Measurements from ENCODE around the gene MYB. TPM values are rescaled to one million over a fixed set of nuclear protein-coding genes. Genes with fewer than 3 reads are reported as not detected.

MYB gene
- total and polyA plus RNA-seq, 7 experiments from 2014 or later, result 2.1 to 33.3 (median 16.5) TPM

- ATAC-seq, result no peak
- H3K27me3 Mint-ChIP-seq, result no peaks in the 10 kb centered on the region
- CTCF ChIA-PET, result no interaction called here
These were observed 86.0 kb downstream of the MYB start for GRCh38 chr6:135267085-135267484.

GRCh38 chr6:135268263-135268662, 87.2 kb downstream of the MYB start:
- H3K36me3 ChIP-seq (ENCODE audit: control insufficient read depth in 2 of 3, insufficient read depth in 3 of 3, low read length in 3 of 3), result no peaks in the 10 kb centered on the region
- POLR2A ChIA-PET, result interaction anchor here (0.6 kb wide), 1 partner anchor 451 kb away, joined by 4 read pairs; no protein-coding TSS in a partner anchor
- Mint-ChIP-seq H3K4me3 (no peak overlapping the region), H3K4me1 (no peaks in the 10 kb centered on the region), H3K9me3 (peaks cover 0 to 1% (median 0%) of the 10 kb centered on the region in 11 donors), H3K27ac (no peak overlapping the region), H3K27me3 (no peaks in the 10 kb centered on the region), H3K36me3 (peaks cover 0 to 3% (median 0%) of the 10 kb centered on the region in 5 donors)
- no peak overlapping the region for H3K27ac ChIP-seq (ENCODE audit: low read depth, low read length)
- no peaks in the 10 kb centered on the region for H3K4me1 ChIP-seq (ENCODE audit: control insufficient read depth in 2 of 2, insufficient read depth in 2 of 2, low read length in 2 of 2)
- no peaks in the 10 kb centered on the region for H3K27me3 ChIP-seq (ENCODE audit: control insufficient read depth in 2 of 2, insufficient read depth in 2 of 2, low read length in 2 of 2)
- no peak for ATAC-seq
- intact Hi-C loops (cut with micrococcal nuclease), result no loop called here
- CTCF ChIA-PET, result no interaction called here
- H3K4me3 ChIP-seq (ENCODE audit: low read length), result no peak overlapping the region
- no peaks in the 10 kb centered on the region for H3K9me3 ChIP-seq (ENCODE audit: control insufficient read depth in 2 of 3, low read length in 3 of 3)
- no peak for DNase-seq

More at GRCh38 chr6:135267085-135267484, 86.0 kb downstream of the MYB start:
- no peak for DNase-seq
- no peaks in the 10 kb centered on the region for H3K9me3 ChIP-seq (ENCODE audit: control insufficient read depth in 2 of 3, low read length in 3 of 3)
- POLR2A ChIA-PET, result no interaction called here
- Mint-ChIP-seq H3K36me3 (peaks cover 0 to 3% (median 0%) of the 10 kb centered on the region in 5 donors), H3K4me3 (no peak overlapping the region), H3K4me1 (no peaks in the 10 kb centered on the region), H3K27ac (no peak overlapping the region), H3K9me3 (peaks cover 0 to 1% (median 0%) of the 10 kb centered on the region in 11 donors)
- no peak overlapping the region for H3K4me3 ChIP-seq (ENCODE audit: low read length)
- intact Hi-C loops (cut with micrococcal nuclease), result no loop called here
- no peaks in the 10 kb centered on the region for H3K27me3 ChIP-seq (ENCODE audit: control insufficient read depth in 2 of 2, insufficient read depth in 2 of 2, low read length in 2 of 2)
- H3K27ac ChIP-seq (ENCODE audit: low read depth, low read length), result no peak overlapping the region
- no peaks in the 10 kb centered on the region for H3K4me1 ChIP-seq (ENCODE audit: control insufficient read depth in 2 of 2, insufficient read depth in 2 of 2, low read length in 2 of 2)
- no peaks in the 10 kb centered on the region for H3K36me3 ChIP-seq (ENCODE audit: control insufficient read depth in 2 of 3, insufficient read depth in 3 of 3, low read length in 3 of 3)

GRCh38 chr6:135268740-135269139, 87.6 kb downstream of the MYB start:
- ATAC-seq, result no peak
- Histone ChIP-seq H3K36me3 (ENCODE audit: control insufficient read depth in 2 of 3, insufficient read depth in 3 of 3, low read length in 3 of 3) (no peaks in the 10 kb centered on the region), H3K4me3 (ENCODE audit: low read length) (no peak overlapping the region), H3K27ac (ENCODE audit: low read depth, low read length) (no peak overlapping the region), H3K27me3 (ENCODE audit: control insufficient read depth in 2 of 2, insufficient read depth in 2 of 2, low read length in 2 of 2) (no peaks in the 10 kb centered on the region), H3K9me3 (ENCODE audit: control insufficient read depth in 2 of 3, low read length in 3 of 3) (no peaks in the 10 kb centered on the region), H3K4me1 (ENCODE audit: control insufficient read depth in 2 of 2, insufficient read depth in 2 of 2, low read length in 2 of 2) (no peaks in the 10 kb centered on the region)
- intact Hi-C loops (cut with micrococcal nuclease), result no loop called here
- Mint-ChIP-seq H3K9me3 (peaks cover 0 to 1% (median 0%) of the 10 kb centered on the region in 11 donors), H3K4me3 (no peak overlapping the region), H3K36me3 (peaks cover 0 to 3% (median 0%) of the 10 kb centered on the region in 5 donors), H3K27ac (no peak overlapping the region), H3K27me3 (peaks cover 0 to 2% (median 0%) of the 10 kb centered on the region in 5 donors), H3K4me1 (no peaks in the 10 kb centered on the region)
- DNase-seq, result no peak
- CTCF ChIA-PET, result no interaction called here
- POLR2A ChIA-PET, result interaction anchor here (0.6 kb wide), 1 partner anchor 450 kb away, joined by 4 read pairs; no protein-coding TSS in a partner anchor

Small RNAs within 50 kb of the gene (microRNA-seq; reads per million reads assigned to microRNA genes)
- gene MIR548A2 (ENCODE audit: borderline microRNAs expressed), result not detected

Other genes starting within 250 kb of the MYB start
- gene ALDH8A1, start 231.2 kb upstream of the MYB start, total RNA-seq, result 1 to 10 TPM; 1.7 to 4.3 (median 2.8) TPM
- gene ALDH8A1, start 231.2 kb upstream of the MYB start, polyA plus RNA-seq, result under 1 TPM in 1 of 2 donors, not detected in 1; 0.20 TPM
- 100 to 1,000 TPM in 1 of 5 experiments, 10 to 100 TPM in 4; 70.0 to 112 (median 83.1) TPM for gene HBS1L, start 126.5 kb upstream of the MYB start, total RNA-seq
- 10 to 100 TPM; 61.4 to 70.5 TPM for gene HBS1L, start 126.5 kb upstream of the MYB start, polyA plus RNA-seq